ENCODE data around the gene HIPK2. TPM values are rescaled to one million over a fixed set of nuclear protein-coding genes. Genes with fewer than 3 reads are reported as not detected.
A peak's percentile ranks its signal among the peaks of the same experiment; 100 is the strongest.

HIPK2 gene
- total RNA-seq, 1 donor from 2014 or later, result 89.1 TPM

DNA sequence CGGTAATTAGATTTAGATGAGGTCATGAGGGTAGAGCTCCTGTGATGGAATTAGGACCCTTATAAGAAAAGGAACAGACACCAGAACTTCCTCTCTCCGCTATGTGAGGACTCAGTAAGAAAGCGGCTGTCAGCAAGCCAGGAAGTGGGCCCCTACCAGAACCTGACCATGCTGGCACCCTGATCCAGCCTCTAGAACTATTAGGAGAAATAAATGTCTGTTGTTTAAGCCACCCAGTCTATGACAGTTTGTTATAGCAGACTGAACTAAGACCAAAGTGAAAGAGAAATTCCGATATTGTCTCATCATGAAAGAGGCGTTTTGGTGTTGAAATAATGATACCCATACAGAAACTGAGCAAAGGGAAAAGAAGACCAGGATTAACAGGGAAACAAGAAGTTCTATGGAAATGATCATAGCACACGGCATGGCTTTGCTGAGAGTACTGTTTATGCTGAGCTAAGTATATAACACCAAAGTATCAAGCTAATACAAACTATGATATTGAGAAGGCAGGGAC lies 245.1 kb downstream of the HIPK2 start:
- Mint-ChIP-seq H3K4me1 (ENCODE audit: unreplicated experiment) (no peaks in the 10 kb centered on the region), H3K36me3 (no peaks in the 10 kb centered on the region), H3K9me3 (peaks cover 12% of the 10 kb centered on the region), H3K27ac (no peak overlapping the region), H3K4me3 (no peak overlapping the region), H3K27me3 (peaks cover 39% of the 10 kb centered on the region)
- no peak for DNase-seq (ENCODE audit: extremely low spot score, unreplicated experiment)
- TF ChIP-seq, protein P1, sequence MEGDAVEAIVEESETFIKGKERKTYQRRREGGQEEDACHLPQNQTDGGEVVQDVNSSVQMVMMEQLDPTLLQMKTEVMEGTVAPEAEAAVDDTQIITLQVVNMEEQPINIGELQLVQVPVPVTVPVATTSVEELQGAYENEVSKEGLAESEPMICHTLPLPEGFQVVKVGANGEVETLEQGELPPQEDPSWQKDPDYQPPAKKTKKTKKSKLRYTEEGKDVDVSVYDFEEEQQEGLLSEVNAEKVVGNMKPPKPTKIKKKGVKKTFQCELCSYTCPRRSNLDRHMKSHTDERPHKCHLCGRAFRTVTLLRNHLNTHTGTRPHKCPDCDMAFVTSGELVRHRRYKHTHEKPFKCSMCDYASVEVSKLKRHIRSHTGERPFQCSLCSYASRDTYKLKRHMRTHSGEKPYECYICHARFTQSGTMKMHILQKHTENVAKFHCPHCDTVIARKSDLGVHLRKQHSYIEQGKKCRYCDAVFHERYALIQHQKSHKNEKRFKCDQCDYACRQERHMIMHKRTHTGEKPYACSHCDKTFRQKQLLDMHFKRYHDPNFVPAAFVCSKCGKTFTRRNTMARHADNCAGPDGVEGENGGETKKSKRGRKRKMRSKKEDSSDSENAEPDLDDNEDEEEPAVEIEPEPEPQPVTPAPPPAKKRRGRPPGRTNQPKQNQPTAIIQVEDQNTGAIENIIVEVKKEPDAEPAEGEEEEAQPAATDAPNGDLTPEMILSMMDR (conservative IDR thresholded peaks at IDR 0.05), result no peak

- DNase-seq (ENCODE audit: extremely low spot score, unreplicated experiment), result no peak
- TF ChIP-seq, protein P1 (conservative IDR thresholded peaks at IDR 0.05), result no peak
- H3K27me3 Mint-ChIP-seq, result peaks cover 51% of the 10 kb centered on the region
Observed at GRCh38 chr7:139531094-139531493, 246.7 kb downstream of the HIPK2 start.

DNA sequence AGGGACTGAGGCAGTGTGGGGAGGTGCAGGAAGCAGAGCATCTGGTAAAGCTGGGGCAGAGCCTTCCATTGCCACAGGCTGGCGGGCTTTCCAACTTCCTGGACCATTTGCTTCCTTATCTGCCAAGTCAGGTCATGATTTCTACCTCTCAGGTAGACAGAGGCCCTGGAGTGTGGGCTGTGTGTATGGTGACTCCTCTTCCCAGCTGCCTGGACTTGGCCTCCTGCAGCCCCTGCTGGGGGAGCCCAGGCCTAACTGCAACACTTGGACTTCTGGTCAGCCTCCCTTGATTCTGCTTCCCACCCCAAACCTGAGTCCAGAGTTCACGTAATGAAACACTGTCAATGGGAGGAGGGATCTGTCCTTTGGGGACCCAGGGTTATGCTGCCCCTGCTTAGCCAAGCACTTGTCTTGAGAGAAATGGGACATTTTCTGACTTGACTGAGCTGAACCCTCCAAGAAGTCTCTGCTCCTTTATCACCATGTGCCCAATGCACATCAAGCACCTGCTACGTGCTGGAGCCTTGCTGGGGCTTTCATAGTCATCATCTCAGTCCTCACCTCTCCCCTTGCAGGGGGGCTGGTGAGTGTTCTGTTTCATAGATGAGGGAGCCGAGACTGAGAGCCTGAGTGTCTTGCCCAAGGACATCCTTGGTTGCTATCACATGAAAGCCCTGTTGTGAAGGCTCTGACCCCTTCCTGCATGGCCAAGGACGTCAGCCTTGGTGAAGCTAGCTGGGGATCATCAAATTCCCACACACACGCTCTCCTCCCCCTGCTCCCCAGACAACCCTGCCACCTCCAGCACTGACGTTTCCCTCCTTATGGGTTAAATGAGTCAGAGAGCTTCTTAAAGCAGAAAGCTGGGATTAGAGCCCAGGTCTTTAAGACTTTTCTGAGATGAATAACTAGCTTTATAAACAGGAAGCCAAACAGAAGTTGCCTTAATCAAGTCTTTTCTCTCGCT lies 250.9 kb downstream of the HIPK2 start:
- DNase-seq (ENCODE audit: extremely low spot score, unreplicated experiment), result no peak
- no peak overlapping the region for H3K4me3 Mint-ChIP-seq
- H3K4me1 Mint-ChIP-seq (ENCODE audit: unreplicated experiment), result no peaks in the 10 kb centered on the region

More at GRCh38 chr7:139531094-139531493, 246.7 kb downstream of the HIPK2 start:
- Mint-ChIP-seq H3K27ac (no peak overlapping the region), H3K9me3 (peaks cover 12% of the 10 kb centered on the region), H3K4me3 (no peak overlapping the region), H3K36me3 (no peaks in the 10 kb centered on the region), H3K4me1 (ENCODE audit: unreplicated experiment) (no peaks in the 10 kb centered on the region)

GRCh38 chr7:139525750-139526149 lies 252.0 kb downstream of the HIPK2 start:
- no peak overlapping the region for H3K27ac Mint-ChIP-seq
- TF ChIP-seq, protein P1 (conservative IDR thresholded peaks at IDR 0.05), result no peak
- DNase-seq (ENCODE audit: extremely low spot score, unreplicated experiment), result no peak
- peak overlapping the region; percentile 39 for H3K4me3 Mint-ChIP-seq
- no peaks in the 10 kb centered on the region for H3K4me1 Mint-ChIP-seq (ENCODE audit: unreplicated experiment)
- no peaks in the 10 kb centered on the region for H3K36me3 Mint-ChIP-seq
- H3K27me3 Mint-ChIP-seq, result peaks cover 75% of the 10 kb centered on the region
- peaks cover 6% of the 10 kb centered on the region for H3K9me3 Mint-ChIP-seq

More for the DNA sequence above, 250.9 kb downstream of the HIPK2 start:
- TF ChIP-seq, protein P1 (conservative IDR thresholded peaks at IDR 0.05), result no peak
- no peak overlapping the region for H3K27ac Mint-ChIP-seq
- no peaks in the 10 kb centered on the region for H3K36me3 Mint-ChIP-seq
- H3K9me3 Mint-ChIP-seq, result peaks cover 12% of the 10 kb centered on the region
- H3K27me3 Mint-ChIP-seq, result peaks cover 65% of the 10 kb centered on the region

DNA sequence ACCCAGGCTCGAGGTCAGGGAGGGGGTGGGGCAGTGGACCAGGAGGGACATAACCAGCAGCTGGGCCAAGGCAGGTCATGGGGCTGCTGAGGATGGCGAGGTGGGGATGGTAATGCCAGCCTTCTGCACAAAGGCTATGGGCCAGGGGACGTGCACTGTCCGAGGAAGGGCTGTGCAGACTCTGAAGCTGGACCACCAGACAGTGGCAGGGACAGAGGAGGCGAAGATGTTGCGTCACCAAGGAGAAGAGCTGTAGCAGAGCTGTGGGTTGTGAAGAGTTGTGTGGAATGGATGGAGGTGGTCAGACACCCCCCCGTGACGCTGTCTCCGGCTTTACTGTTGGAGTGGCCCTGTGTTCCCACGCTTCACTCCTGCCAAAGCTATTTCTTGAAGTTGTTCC lies 252.6 kb downstream of the HIPK2 start:
- TF ChIP-seq, protein P1 (conservative IDR thresholded peaks at IDR 0.05), result no peak
- Mint-ChIP-seq H3K27ac (no peak overlapping the region), H3K36me3 (no peaks in the 10 kb centered on the region), H3K27me3 (peaks cover 74% of the 10 kb centered on the region), H3K9me3 (peaks cover 6% of the 10 kb centered on the region), H3K4me1 (ENCODE audit: unreplicated experiment) (no peaks in the 10 kb centered on the region), H3K4me3 (peak overlapping the region; percentile 39)
- DNase-seq (ENCODE audit: extremely low spot score, unreplicated experiment), result no peak
